Measurements from ENCODE around the gene CHCHD6.
A peak's percentile ranks its signal among the peaks of the same experiment; 100 is the strongest.

Gene CHCHD6

DNA sequence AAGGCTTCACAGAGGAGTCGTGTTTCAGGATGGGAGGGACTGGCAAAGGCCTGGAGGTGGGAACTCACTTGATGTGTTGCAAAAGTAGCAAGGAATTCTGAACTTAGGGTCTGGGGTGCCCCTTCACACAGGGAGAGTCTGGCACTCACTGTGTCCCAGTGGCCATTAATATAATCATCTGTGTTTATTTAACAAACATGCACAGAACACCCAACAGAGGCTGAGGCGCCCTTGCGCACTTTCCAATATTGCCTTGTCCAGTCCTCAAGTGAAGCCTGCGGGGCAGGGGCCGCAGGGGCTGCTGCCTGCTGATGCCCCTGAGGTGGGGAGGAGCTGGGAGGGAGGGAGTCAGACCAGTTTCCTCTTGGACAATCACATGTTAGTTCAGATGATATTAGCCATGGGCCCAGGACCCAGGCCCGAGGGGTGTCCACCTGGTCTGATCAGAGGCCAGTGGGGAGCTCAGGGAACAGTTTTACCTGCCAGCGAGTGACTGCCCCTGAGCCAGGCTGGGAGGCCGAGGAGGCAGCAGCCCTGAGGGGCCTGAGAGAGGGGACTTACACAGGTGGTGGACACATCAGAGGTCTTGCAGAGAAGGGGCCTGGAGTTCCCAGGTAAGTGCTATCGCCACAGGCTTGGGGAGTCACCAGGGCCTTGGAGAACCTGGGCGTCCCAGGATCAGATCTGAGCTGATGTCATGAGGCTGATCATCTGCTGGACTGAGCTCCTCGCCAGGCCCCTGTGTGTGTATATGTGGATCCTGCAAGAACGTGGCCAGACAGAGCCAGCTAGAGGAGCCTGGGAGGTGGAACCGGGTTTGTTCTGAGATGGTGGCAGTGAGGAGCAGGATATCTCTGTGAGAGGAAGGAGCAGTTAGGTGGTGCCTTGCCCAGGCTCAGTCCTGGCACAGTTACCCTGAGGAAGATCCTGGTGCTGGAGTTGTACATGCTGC lies 35.3 kb upstream of the CHCHD6 start:
- DNase-seq (ENCODE audit: low spot score), result no peak

DNA sequence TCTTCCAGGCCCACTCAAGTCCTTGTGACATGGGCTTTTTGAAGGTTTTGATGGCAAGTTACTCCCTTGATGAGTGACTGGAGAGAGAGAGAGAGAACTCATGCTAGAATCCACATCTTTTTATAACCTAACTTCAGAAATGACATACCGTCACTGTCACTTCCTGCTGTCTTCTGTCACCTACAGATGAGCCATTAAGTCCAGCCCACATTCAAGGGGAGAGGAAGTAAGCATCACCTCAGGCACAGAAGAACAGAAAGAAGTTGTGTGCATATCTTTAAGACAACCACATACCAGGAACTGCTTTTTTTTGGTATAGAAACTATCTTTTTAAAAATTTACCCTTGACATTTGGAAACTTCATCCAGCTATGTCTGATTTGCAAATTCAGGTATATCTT lies 32.5 kb upstream of the CHCHD6 start:
- no peak for DNase-seq (ENCODE audit: low spot score)

DNA sequence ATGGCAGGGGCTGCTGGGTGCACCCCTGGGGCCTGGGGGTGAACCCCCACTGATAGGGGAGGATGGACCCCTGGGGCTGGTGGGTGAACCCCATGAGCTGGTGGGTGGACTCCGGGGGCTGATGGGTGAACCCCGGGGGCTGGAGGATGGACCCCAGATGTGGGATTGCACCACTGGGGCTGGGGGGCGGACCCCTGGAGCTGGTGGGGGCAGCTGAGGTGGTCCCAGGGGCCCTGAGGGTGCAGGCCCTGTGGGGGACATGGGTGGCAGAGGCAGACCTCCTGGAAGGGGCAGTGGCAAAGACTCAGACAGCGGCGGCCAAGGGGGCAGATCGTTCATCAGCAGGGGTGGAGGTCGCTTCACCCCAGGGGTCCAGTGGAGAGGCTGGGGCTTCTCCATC lies 31.7 kb upstream of the CHCHD6 start:
- no peak for DNase-seq (ENCODE audit: low spot score)

DNA sequence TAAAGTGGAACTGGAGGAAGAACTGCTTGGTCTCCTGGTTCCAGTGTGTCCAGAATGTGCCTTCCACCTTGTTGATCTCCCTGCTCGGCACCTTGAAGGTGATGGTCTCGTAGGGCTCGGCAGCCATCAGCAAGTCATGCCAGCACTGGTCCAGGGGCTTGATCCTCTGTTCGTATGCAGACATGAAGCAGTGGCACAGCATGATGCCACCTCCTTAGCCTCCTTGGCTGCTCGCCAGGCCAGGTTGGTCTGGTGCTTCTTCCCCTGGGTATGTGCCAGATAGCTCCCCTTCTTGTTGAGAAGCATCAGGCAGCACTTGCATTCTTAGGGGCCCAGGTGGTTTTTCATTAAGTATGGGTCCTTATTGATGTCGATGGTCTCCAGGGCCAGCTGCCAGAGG lies 31.3 kb upstream of the CHCHD6 start:
- DNase-seq (ENCODE audit: low spot score), result no peak

DNA sequence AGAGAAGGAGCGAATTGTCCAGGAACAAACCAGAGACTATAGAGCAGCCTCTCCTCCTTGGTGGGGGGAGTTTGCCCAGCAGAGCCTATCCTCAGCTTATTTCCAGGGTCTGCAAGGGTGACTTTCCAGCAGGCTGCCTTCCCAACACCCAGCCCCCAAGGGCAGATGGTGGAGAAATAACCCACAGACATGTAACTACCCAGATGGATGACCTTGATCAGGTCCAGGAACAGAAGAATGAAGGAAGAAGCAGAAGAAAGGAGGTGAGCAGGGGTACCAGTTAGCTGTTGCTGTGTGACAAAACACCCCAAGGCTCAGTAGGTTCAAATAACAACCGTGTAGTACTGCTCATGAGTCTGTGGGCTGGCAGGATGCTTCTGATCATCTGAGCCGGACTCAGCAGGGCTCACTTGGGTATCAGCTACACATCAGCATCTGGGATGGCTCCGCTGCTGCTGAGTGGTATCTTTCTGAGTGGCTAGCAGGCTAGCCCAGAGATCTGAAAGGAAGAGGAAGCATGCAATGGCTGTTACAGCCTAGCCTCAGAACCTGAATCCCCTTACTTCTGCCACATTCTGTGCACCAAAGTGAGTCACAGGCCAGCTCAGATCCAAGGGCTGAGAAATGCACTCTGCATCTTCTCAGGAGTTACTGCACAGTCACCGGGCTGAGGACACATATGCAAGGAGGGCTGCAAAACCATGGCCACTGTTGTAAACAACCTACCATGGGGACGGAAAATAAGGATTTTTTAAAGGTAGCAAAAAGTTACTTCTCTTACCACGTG lies 26.9 kb upstream of the CHCHD6 start:
- no peak for DNase-seq (ENCODE audit: low spot score)

DNA sequence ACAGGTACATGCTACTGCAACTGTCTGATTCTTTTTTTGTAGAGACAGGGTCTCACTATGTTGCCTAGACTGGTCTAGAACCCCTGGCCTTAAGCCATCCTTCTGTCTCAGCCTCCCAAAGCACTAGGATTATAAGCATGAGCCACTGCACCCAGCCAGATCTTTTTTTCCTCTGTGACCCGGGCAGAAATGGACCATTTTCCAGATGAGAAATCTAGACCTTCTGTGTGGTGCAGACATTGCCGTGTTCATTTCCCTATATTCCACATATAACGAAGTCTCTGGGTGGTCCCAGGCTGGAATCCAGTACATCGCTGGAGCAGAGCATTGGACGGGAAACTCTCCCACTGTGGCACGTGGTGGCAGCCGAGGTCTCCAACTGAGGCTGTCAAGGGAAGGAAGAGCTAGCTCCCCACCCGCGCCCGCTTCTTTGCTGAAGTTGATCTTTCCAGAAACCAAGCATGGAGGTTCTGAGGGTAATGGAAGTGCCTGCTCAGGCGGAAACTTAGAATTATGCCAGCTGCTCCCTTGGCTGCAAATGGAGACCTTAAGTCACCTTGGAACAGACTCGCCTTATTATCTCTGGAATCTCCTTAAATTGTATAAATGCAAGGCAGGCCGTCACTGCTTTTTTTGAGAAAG lies 26.1 kb upstream of the CHCHD6 start:
- no peak for DNase-seq (ENCODE audit: low spot score)

DNA sequence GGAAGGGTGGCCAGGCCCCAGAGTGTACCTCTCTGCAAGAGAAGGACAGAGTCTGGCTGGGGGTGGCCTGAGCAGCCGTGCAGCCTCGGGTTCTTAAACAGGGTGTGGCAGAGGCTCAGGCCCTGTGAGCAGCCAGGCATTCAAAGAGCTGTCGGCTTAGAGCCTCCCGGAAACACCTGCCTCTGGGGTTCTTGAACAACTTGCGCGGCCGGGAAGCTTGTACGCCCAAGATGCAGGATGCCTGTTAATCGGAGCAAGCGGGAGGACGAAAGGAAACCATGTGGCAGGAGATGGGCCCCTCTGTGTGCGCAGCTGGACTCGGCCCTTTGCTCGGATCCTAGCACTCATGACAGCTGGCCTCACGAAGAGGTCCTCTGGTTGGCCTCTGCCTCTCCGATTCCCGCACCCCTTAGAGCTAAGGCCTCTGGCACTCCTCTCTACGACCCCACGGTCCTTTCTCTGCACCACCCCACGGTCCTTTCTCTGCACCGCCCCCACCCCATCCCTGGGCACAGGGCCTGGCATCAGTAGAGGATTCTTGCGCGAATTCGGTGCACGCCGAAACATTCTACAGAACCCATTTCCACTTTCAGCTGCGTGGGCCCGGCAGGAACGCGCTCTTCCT lies 25.2 kb upstream of the CHCHD6 start:
- DNase-seq (ENCODE audit: low spot score), result no peak

DNA sequence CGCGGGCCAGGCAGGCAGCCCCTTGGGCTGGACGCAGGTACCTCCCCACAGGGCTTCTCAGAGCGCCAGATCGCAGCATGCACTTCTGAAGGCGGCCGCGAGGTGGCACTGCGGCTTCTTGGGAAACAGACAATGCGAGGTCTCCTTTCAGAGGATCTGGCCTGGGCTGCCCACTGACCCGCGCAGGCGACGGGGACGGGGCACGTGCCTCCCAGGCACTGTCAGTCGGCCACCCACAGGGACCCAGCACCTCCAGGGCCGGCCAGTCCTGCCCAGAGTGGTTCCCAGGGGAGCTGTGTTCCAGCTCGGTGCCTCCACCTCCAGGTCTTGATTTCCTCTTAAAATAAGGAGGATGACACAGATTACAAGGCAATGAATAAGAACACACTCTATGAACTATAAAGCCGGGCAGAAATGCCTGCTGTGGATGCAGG lies 24.7 kb upstream of the CHCHD6 start:
- DNase-seq (ENCODE audit: low spot score), result peak; percentile 90

DNA sequence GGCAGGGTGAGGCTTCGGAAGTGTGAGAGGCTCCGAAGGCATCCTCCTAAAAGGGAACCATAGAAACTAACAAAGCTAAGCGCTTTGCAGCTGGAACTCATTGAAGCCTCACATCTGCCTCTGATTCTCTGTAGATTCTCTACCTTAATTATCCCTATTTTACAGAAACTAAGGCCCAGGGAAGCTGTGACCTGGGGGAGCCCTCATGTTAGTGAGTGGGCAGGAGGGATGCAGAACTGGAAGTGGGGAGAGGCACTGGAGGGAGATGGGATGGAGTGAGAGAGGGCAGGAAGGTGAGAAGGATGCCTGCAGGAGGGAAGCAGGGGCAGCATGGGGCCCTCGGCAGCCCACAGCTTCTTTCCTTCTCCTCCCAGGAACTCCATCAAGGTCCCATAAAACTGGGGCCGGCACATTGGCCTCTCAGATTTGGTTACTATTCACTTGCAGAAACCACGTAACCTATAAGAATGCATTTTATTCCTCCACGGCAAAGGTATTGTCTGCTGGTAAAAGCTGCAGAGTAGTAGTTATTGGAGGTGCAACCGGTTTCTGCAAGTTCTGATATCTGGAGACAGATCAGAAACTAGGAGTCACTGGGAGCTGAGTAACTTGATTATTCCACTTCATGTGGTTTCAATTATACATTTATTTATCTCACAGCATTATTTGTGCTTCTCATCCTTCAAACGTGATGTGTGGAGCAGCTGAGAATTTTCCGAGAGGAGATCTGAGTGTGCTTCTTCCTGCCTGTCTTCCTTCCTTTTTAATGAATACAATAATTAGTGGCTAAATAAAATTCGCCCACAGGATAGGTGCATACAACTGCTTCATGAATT lies 24.0 kb upstream of the CHCHD6 start:
- no peak for DNase-seq (ENCODE audit: low spot score)

DNA sequence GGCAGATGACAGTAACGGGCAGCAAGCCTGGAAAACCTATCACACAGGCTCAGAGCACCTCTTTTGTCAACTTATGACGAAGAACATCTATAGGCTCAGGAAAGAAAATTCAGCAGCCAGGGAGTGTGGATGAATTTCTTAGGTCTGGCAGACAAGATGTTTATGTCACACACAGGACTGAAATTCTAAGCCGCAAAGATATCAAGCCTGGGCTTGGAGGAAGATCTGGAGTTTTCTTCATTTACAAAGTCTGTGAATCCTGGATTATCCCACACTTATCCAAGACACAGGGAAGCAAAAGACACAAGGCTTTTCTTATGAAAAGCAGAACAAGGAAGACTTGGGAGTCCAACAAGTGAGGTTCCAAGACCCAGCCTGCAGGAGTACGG lies 23.4 kb upstream of the CHCHD6 start:
- no peak for DNase-seq (ENCODE audit: low spot score)

DNA sequence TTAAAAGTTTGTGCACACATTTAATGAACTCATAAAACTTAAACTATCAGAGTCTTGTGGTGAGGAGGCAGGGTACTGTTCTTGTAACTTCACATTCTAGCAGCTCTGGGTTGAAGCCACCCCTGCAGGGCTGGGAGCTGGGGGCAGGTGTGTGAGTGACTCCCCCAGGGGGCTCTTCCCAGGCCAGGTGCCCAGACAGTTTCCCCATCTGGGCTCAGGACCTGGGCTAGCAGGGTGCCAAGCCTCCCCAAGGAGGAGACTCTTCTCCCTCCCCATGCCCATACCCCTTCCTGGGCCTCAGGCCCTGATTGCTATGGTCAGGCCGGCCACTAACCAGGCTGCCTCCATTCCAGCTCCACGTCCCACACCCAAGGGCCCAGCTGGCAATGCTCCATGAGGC lies 22.0 kb upstream of the CHCHD6 start:
- DNase-seq (ENCODE audit: low spot score), result no peak

DNA sequence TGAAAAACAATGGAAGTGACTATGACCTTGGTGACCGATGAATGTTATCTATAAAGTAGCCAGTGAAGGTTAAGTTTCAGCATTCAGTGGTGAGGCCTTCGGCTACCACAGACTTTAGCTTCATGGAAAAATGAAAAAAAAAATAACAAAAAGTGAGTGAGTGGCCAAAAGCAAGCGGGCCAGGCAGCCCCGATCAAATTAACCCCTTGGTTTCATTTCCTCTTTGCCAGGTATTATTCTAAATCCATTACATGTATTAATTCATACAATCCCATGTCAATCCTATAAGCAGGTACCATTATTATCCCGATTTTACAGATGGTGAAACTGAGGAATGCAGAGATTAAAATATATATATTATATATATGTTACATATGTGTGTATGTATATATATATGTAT lies 21.0 kb upstream of the CHCHD6 start:
- DNase-seq (ENCODE audit: low spot score), result no peak

DNA sequence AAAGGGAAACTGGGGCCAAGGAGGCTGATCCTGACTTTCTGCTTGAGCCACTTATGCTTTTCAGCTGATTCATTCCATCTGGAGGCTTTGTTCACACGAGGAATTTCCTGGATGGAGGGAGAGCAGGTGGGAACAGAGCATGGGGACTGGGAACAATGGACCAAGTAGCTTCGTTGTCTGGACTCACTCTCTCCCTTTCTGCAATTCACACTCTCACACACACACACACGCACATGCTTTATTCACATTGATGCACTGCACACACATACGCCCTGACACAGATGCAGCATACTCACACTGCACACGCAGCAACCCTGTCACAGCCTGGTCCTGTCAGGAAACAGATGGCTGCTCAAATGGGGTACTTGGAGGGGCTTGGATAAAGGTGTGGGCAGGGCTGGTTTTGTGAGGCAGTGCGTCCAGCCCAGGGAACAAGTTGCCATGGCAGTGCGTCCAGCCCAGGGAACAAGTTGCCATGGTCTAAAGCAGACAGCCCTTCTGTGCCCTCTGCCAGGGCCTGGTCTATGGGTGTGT lies 19.8 kb upstream of the CHCHD6 start:
- DNase-seq (ENCODE audit: low spot score), result peak; percentile 61

DNA sequence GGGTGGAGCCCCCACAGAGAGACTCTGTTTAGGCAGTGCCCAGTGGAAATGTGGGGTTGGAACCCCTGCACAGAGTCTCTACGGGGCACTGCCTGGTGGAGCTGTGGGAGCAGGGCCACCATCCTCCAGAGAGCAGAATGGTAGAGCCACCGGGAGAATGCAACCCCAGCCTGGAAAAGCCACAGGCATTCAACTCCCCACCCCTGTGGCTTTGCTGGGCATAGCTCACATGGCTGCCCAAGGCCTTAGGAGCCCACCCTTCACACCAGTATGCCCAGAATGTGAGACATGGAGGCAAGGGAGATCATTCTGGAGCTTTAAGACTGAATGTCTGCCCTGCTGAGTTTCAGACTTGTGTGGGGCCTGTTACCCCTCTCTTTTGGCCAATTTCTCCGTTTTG lies 19.0 kb upstream of the CHCHD6 start:
- DNase-seq (ENCODE audit: low spot score), result no peak

DNA sequence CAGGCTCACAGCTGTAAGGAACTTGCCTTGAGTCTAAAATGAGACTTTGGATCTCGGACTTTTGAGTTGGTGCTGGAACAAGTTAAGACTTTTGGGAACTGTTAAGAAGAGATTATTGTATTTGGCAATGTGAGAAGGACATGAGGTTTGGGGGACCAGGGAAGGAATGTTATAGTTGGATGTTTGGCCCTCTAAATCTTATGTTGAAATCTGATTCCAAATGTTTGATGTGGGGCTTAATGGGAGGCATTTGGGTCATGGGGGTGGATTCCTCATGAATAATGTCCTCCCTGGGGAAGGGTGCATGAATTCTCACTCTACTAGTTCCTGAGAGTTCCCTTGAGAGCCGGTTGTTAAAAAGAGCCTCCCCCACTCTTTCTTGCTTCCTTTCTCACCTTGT lies 18.5 kb upstream of the CHCHD6 start:
- no peak for DNase-seq (ENCODE audit: low spot score)

DNA sequence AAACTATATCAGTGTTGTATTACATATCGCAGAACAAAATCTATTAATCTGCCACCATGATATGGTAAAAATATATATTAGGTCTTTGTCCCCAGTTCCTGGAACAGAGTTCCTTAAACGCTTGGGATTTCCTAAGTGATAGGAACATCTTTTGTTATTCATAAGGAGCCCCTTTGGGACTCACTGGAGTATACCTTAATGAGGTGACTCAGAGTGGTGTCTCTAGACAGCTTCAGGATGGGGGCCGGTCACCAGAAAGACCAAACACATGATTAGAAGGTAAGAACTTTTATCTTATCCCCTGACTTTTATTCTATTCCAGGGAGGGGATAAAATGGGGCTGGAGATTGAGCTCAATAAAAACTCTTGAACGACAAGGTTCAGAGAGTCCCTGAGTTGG lies 12.3 kb upstream of the CHCHD6 start:
- no peak for DNase-seq (ENCODE audit: low spot score)

DNA sequence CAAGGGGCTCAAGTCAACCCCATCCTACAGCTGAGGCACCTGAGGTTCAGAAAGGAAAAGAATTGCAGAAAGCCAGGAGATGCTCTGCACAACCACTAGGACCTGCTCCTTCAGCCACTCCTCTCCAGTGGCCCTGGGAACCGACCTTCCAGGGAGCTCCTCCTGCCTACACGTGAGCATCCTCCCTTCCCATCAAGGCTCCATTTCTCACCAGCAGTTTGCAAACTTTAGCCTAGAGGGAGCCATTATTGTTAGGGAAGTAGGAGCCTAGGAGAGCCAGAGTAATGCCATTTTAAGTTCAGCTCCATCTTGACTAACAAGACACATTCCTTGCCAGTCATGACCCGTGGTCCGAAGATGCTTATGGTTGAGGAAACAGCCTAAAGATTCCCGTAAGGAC lies 11.2 kb upstream of the CHCHD6 start:
- DNase-seq (ENCODE audit: low spot score), result no peak

DNA sequence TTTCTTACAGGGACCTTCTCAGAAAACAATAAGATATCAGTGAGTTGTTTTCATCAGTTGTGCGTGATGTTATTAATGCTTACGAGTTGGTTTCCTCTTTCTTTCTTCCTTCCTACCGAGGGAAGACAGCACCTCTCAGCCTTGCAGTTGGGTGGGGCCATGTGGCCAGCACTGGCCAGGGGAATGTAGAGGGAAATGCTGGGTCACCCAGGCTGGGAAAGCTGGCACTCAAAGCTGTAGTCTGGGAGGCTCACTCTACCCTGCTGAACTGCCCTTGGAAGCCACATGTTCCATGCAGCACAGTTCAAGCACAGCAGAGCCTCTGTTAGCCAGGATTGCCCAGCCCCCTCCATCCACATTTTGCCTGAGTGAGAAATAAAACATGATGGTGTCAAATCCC lies 10.1 kb upstream of the CHCHD6 start:
- DNase-seq (ENCODE audit: low spot score), result no peak

DNA sequence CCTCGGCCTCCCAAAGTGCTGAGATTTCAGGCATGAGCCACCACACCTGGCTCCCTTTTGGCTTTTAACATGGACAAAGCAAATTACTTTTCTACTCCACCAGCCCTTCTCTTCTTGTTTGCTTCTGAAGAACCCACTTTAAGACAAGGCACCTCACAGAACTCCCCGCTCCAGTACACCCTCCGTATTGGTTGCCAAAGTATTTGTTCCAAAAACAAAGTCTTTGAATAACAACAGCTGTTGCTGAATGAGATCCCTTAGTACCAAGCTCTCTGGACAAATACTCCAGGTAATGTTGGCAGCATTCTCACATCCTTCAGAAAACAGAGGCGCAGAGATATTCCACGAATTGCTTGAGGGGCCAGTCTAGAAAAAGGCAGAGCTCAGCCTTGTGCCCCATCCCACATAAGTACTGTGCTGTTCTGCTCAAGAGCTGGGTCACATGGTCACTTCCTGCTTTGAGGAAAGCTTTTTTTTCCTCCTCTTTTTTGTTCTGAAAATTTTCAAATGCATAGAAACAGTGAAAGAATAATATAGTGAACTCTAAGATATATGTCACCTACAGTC lies 7.3 kb upstream of the CHCHD6 start:
- DNase-seq (ENCODE audit: low spot score), result no peak

DNA sequence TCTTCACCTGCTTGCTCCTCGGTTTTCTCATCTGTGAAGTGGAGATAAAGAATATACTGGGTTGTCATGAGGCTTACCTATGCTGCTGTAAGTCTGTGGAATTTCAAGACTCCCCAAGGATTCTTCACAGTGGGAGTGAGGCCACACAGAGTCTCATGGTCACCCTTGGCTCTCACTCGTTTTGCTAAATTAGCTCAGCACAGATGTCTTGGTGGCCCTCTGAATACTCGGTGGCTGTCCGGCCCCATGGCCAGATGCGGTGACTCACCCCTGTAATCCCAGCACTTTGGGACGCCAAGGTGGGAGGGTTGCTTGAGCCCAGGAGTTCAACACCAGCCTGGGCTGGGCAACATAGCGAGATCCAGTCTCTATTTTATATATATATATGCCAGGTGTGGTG lies 5.0 kb upstream of the CHCHD6 start:
- DNase-seq (ENCODE audit: low spot score), result no peak
